Measurements from ENCODE around the gene KRTAP13-4.

DNA sequence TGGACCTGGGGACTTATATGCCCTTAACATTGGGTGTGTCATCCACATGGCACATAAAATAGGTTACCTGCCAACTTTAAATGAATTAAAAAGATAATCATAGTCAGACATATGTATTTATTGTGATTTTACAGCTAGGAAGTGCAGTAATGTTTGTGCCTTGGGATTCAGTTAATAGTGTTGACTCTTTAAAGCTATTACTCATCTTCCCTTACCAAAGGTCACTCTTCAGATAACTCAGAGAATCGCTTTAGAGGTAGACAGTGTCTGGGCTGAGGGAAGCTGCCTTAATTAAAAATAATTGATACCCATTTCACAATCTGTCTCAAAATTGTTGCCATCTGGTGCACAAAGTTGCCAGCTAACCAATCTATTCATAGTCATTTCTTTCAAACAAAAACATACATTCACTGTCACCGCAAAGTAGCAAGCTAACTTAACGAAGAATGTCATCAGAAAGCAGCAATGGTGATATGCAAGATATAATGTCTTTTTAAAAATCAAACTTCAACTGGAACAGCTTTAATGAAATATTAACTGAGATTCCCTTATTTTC lies 7.1 kb downstream of the KRTAP13-4 start:
- TF ChIP-seq, protein P1, sequence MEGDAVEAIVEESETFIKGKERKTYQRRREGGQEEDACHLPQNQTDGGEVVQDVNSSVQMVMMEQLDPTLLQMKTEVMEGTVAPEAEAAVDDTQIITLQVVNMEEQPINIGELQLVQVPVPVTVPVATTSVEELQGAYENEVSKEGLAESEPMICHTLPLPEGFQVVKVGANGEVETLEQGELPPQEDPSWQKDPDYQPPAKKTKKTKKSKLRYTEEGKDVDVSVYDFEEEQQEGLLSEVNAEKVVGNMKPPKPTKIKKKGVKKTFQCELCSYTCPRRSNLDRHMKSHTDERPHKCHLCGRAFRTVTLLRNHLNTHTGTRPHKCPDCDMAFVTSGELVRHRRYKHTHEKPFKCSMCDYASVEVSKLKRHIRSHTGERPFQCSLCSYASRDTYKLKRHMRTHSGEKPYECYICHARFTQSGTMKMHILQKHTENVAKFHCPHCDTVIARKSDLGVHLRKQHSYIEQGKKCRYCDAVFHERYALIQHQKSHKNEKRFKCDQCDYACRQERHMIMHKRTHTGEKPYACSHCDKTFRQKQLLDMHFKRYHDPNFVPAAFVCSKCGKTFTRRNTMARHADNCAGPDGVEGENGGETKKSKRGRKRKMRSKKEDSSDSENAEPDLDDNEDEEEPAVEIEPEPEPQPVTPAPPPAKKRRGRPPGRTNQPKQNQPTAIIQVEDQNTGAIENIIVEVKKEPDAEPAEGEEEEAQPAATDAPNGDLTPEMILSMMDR (IDR thresholded peaks at IDR 0.05), result no peak
- TF ChIP-seq, protein P2, sequence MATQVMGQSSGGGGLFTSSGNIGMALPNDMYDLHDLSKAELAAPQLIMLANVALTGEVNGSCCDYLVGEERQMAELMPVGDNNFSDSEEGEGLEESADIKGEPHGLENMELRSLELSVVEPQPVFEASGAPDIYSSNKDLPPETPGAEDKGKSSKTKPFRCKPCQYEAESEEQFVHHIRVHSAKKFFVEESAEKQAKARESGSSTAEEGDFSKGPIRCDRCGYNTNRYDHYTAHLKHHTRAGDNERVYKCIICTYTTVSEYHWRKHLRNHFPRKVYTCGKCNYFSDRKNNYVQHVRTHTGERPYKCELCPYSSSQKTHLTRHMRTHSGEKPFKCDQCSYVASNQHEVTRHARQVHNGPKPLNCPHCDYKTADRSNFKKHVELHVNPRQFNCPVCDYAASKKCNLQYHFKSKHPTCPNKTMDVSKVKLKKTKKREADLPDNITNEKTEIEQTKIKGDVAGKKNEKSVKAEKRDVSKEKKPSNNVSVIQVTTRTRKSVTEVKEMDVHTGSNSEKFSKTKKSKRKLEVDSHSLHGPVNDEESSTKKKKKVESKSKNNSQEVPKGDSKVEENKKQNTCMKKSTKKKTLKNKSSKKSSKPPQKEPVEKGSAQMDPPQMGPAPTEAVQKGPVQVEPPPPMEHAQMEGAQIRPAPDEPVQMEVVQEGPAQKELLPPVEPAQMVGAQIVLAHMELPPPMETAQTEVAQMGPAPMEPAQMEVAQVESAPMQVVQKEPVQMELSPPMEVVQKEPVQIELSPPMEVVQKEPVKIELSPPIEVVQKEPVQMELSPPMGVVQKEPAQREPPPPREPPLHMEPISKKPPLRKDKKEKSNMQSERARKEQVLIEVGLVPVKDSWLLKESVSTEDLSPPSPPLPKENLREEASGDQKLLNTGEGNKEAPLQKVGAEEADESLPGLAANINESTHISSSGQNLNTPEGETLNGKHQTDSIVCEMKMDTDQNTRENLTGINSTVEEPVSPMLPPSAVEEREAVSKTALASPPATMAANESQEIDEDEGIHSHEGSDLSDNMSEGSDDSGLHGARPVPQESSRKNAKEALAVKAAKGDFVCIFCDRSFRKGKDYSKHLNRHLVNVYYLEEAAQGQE (IDR thresholded peaks at IDR 0.05; ENCODE audit: insufficient read depth in 1 of 2, low read depth in 2 of 2, low read length in 1 of 2), result no peak
- TF ChIP-seq POLR2AphosphoS5 (IDR thresholded peaks at IDR 0.05; ENCODE audit: low read depth, low read length) (no peak), SIN3A (IDR thresholded peaks at IDR 0.05; ENCODE audit: borderline replicate concordance, insufficient read depth, low read depth, low read length) (no peak)
